K562 (cell line): ENCODE data around the gene ABHD16B. TPM values are rescaled to one million over a fixed set of nuclear protein-coding genes. Genes with fewer than 3 reads are reported as not detected.

Experiments
- ATAC-seq: fragments of 200-7000 bp; cut with Tn5 transposase; 3 replicates; pipeline ENCODE4 v1.9.1; 2020; ENCODE audit warnings: moderate library complexity
- BruUV-seq: library from RNA; stranded (reverse); fragments of 400-500 nt; replicated peaks from 2 replicates; lab custom pipeline; 2021; lab: Mats Ljungman, UMichigan
- CTCF ChIA-PET: fragments of 300-600 bp; formaldehyde crosslinking; extraction: SDS; loops from one replicate; lab custom pipeline; 2021; ENCODE audit warnings: low intra/inter-chr PET ratio; lab: Yijun Ruan, JAX
- POLR2A ChIA-PET: fragments of 300-600, 350-650 bp; sonication (Branson Sonifier 250); formaldehyde crosslinking; extraction: SDS; loops from one replicate; lab custom pipeline; 2021; ENCODE audit warnings: antibody characterized with exemption, inconsistent platforms; lab: Yijun Ruan, JAX
- DNase-seq, 4 experiments: peaks; one replicate each; pipeline versions ENCODE4 v3.0.0 to v3.0.0-alpha.2; 2011 to 2018; ENCODE audit warnings: low spot score in 3 of 4, mixed read lengths in 3 of 4; ENCODE audit errors: extremely low read depth in 1 of 4
- FAIRE-seq: peaks from 2 replicates; lab custom pipeline; 2011; peaks lifted over from hg19 to GRCh38; lab: Jason Lieb, UNC
- H2AFZ ChIP-seq: 2 replicates; pipeline ENCODE4 v1.6.0; 2011; ENCODE audit warnings: low read depth, low read length, control low read depth, inconsistent platforms
- H3K27ac ChIP-seq: fragments of 200-600 bp; 3 replicates; pipeline ENCODE4 v1.8.0; 2011; ENCODE audit warnings: low read depth, mild to moderate bottlenecking, control low read depth, inconsistent platforms, low read length, moderate library complexity, mixed read lengths; ENCODE audit errors: extremely low read depth
- H3K27me3 ChIP-seq, 2 experiments: fragments of 300-600 bp in 1 of 2; 2 replicates in 1 of 2; 3 replicates in 1 of 2; pipeline versions ENCODE4 v1.6.0 to v1.8.0; 2011; ENCODE audit warnings: inconsistent platforms in 2 of 2, low read length in 2 of 2, mild to moderate bottlenecking in 1 of 2, mixed read lengths in 1 of 2, moderate library complexity in 1 of 2; ENCODE audit not compliant: control insufficient read depth in 2 of 2, insufficient read depth in 2 of 2
- H3K36me3 ChIP-seq: fragments of 300-600 bp; 3 replicates; pipeline ENCODE4 v1.8.0; 2011; ENCODE audit warnings: mild to moderate bottlenecking, low read length, inconsistent platforms; ENCODE audit not compliant: control insufficient read depth, insufficient read depth
- H3K4me1 ChIP-seq, 2 experiments: fragments of 200-600 bp in 1 of 2; replicated peaks in 1 of 2; 2 replicates in 1 of 2; 3 replicates in 1 of 2; pipeline versions ENCODE4 v1.5.1 to v1.8.0; 2011; ENCODE audit warnings: inconsistent platforms in 2 of 2, low read length in 2 of 2, mild to moderate bottlenecking in 1 of 2, mixed read lengths in 1 of 2, moderate library complexity in 1 of 2; ENCODE audit not compliant: control insufficient read depth in 2 of 2, insufficient read depth in 2 of 2
- H3K4me2 ChIP-seq: 2 replicates; pipeline ENCODE4 v1.6.1; 2011; ENCODE audit warnings: low read length, control low read depth, inconsistent platforms, mixed read lengths; ENCODE audit not compliant: insufficient read depth
- H3K4me3 ChIP-seq: fragments of 200-600 bp; sonication (generic), shearing (Covaris generic); 2 replicates; pipeline ENCODE4 v1.5.1; 2016; ENCODE audit warnings: control low read depth, inconsistent platforms
- H3K79me2 ChIP-seq: fragments of 200-600 bp; 3 replicates; pipeline ENCODE4 v1.8.0; 2011; ENCODE audit warnings: low read length, inconsistent platforms; ENCODE audit not compliant: control insufficient read depth, insufficient read depth
- H3K9ac ChIP-seq, 2 experiments: 2 replicates each; pipeline versions ENCODE4 v1.6.0 to v1.6.1; 2011; ENCODE audit warnings: low read depth in 2 of 2, low read length in 2 of 2, control low read depth in 1 of 2, inconsistent platforms in 1 of 2, mild to moderate bottlenecking in 1 of 2, mixed read lengths in 1 of 2; ENCODE audit not compliant: insufficient read depth in 1 of 2
- H3K9me1 ChIP-seq: one replicate; pipeline ENCODE4 v1.6.0; 2011; ENCODE audit warnings: inconsistent platforms, mild to moderate bottlenecking, low read length, moderate library complexity; ENCODE audit not compliant: control insufficient read depth, insufficient read depth
- H3K9me3 ChIP-seq: replicated peaks from 2 replicates; pipeline ENCODE4 v1.5.1; 2011; ENCODE audit warnings: low read depth, low read length, inconsistent platforms; ENCODE audit not compliant: control insufficient read depth, insufficient read depth
- H4K20me1 ChIP-seq: replicated peaks from 2 replicates; pipeline ENCODE4 v1.6.1; 2011; ENCODE audit warnings: low read length, inconsistent platforms, mixed read lengths; ENCODE audit not compliant: control insufficient read depth, insufficient read depth
- BMI1 ChIP-seq: fragments of 150-350 bp; IDR thresholded peaks from 2 replicates; pipeline ENCODE4 v1.6.1; 2014; ENCODE audit warnings: low read length
- BRF1 ChIP-seq: IDR thresholded peaks from 3 replicates; pipeline ENCODE4 v1.6.1; 2011; ENCODE audit warnings: borderline replicate concordance, mild to moderate bottlenecking; ENCODE audit not compliant: insufficient read length; ENCODE audit errors: extremely low read depth
- CBFA2T3 ChIP-seq: fragments of 450-650 bp; IDR thresholded peaks from 2 replicates; pipeline ENCODE4 v1.6.1; 2017
- EGR1 ChIP-seq: fragments of 450-650 bp; conservative IDR thresholded peaks from 2 replicates; pipeline ENCODE4 v1.6.1; 2017; ENCODE audit warnings: mild to moderate bottlenecking
- ETV5 ChIP-seq: sonication (generic); formaldehyde crosslinking; IDR thresholded peaks from 2 replicates; pipeline ENCODE4 v1.4.0; 2020; ENCODE audit warnings: low read depth, mild to moderate bottlenecking, missing genetic modification reagents
- FOXA1 ChIP-seq: fragments of 450-650 bp; IDR thresholded peaks from 2 replicates; pipeline ENCODE4 v1.6.1; 2016; ENCODE audit warnings: mild to moderate bottlenecking, borderline replicate concordance
- HINFP ChIP-seq: fragments of 450-650 bp; conservative IDR thresholded peaks from 2 replicates; pipeline ENCODE4 v1.6.1; 2016; ENCODE audit warnings: missing genetic modification characterization, low read depth, mild to moderate bottlenecking, control low read depth, missing compliant biosample characterization
- KDM1A ChIP-seq, 2 experiments: fragments of 450-650 bp; IDR thresholded peaks; 2 replicates each; pipeline ENCODE4 v1.6.1; 2016; ENCODE audit warnings: mild to moderate bottlenecking in 2 of 2
- MCM5 ChIP-seq: fragments of 450-650 bp; IDR thresholded peaks from 2 replicates; pipeline ENCODE4 v1.6.1; 2016; ENCODE audit warnings: low read depth
- NFRKB ChIP-seq: fragments of 450-650 bp; IDR thresholded peaks from 2 replicates; pipeline ENCODE4 v1.6.1; 2016; ENCODE audit warnings: low read depth
- PHF8 ChIP-seq: fragments of 200-600 bp; sonication (generic); IDR thresholded peaks from 2 replicates; pipeline ENCODE4 v1.6.1; 2012; ENCODE audit warnings: mixed run types, mild to moderate bottlenecking, inconsistent platforms, low read length, moderate library complexity, borderline replicate concordance
- PHTF2 ChIP-seq: fragments of 250-450 bp; sonication (Bioruptor Pico); IDR thresholded peaks from 2 replicates; pipeline ENCODE4 v1.5.0; 2021; ENCODE audit warnings: mild to moderate bottlenecking
- PPARD ChIP-seq: fragments of 250-450 bp; sonication (Bioruptor Pico); IDR thresholded peaks from 2 replicates; pipeline ENCODE4 v1.8.0; 2022; ENCODE audit warnings: inconsistent platforms, mild to moderate bottlenecking, moderate library complexity
- RBFOX2 ChIP-seq: fragments of 200-400 bp; formaldehyde crosslinking; IDR thresholded peaks from 2 replicates; pipeline ENCODE4 v1.6.1; 2017; ENCODE audit warnings: low read depth, mild to moderate bottlenecking, low read length, moderate library complexity
- RFX7 ChIP-seq: fragments of 250-450 bp; sonication (Bioruptor Pico); IDR thresholded peaks from 2 replicates; pipeline ENCODE4 v1.5.1; 2021; ENCODE audit warnings: mild to moderate bottlenecking
- SIN3A ChIP-seq, 2 experiments: fragments of 150-350 bp in 1 of 2; IDR thresholded peaks; 2 replicates each; pipeline ENCODE4 v1.6.1; 2011 to 2016; ENCODE audit warnings: borderline replicate concordance in 2 of 2, low read depth in 2 of 2, low read length in 2 of 2, mild to moderate bottlenecking in 2 of 2, moderate library complexity in 2 of 2; ENCODE audit not compliant: control insufficient read depth in 1 of 2
- SMAD4 ChIP-seq: fragments of 250-450 bp; sonication (Bioruptor Pico); conservative IDR thresholded peaks from 2 replicates; pipeline ENCODE4 v1.8.0; 2021; ENCODE audit warnings: inconsistent platforms, mild to moderate bottlenecking, moderate library complexity
- ZBTB7A ChIP-seq: IDR thresholded peaks from 2 replicates; pipeline ENCODE4 v1.6.1; 2011; ENCODE audit warnings: low read depth, mild to moderate bottlenecking, low read length, moderate library complexity, borderline replicate concordance; ENCODE audit not compliant: control insufficient read depth
- ZFX ChIP-seq: sonication (generic); formaldehyde crosslinking; IDR thresholded peaks from 2 replicates; pipeline ENCODE4 v1.8.0; 2022; ENCODE audit warnings: mild to moderate bottlenecking, missing genetic modification reagents, moderate library complexity
- WGBS: fragments of 100-300 bp; shearing (Covaris generic); methylation state at CpG from one replicate; pipeline ENCODE4 v1.1.6; 2016; ENCODE audit warnings: low coverage, mixed read lengths; ENCODE audit not compliant: insufficient coverage; ENCODE audit errors: missing lambda C conversion rate; 5-methylcytosine and 5-hydroxymethylcytosine counted together
- in situ Hi-C: fragments of 300-500 bp; cut with MboI; formaldehyde crosslinking; loops from 4 replicates; pipeline ENCODE4 v1.15.0; 2018; ENCODE audit warnings: inconsistent platforms, mixed read lengths
- intact Hi-C: fragments of 100-400 bp; cut with micrococcal nuclease; formaldehyde crosslinking; loops from 2 replicates; pipeline ENCODE4 v1.14.2; 2022
- polyA plus RNA-seq, 8 experiments: library from polyadenylated mRNA; depleted of rRNA in 4 of 8; stranded (reverse) in 5 of 8; unstranded in 3 of 8; fragments of >200 nt; fragmentation: Nextera tagmentation in 2 of 8; fragmentation: Illumina TruSeq in 1 of 8; extraction: Ambion mirVana in 2 of 8; extraction: Trizol in 1 of 8; gene quantifications; 2 replicates each; pipeline versions ENCODE4 v1.2.1 to v1.2.3, GENCODE V29; 2011 to 2014; ENCODE audit warnings: inconsistent platforms in 1 of 8, missing spikeins in 1 of 8
- total RNA-seq, 7 experiments: library from RNA; depleted of rRNA in 6 of 7; stranded (reverse); fragments of >200 nt in 6 of 7; fragmentation: Illumina TruSeq in 2 of 7; extraction: Trizol in 2 of 7; gene quantifications; 2 replicates each; pipeline versions ENCODE4 v1.2.1 to v1.2.3, GENCODE V29; 2011 to 2021; ENCODE audit warnings: low replicate concordance in 1 of 7
- TF ChIP-seq, protein P1 (sequence below): sonication (generic); formaldehyde crosslinking; IDR thresholded peaks from 2 replicates; pipeline ENCODE4 v1.8.0; 2023; ENCODE audit warnings: mild to moderate bottlenecking, missing genetic modification reagents

The ABHD16B gene
- total and polyA plus RNA-seq, 9 of the 15 experiments (the other 6 are each of a cell fraction or from before 2014, with no cell fraction given): not detected

DNA sequence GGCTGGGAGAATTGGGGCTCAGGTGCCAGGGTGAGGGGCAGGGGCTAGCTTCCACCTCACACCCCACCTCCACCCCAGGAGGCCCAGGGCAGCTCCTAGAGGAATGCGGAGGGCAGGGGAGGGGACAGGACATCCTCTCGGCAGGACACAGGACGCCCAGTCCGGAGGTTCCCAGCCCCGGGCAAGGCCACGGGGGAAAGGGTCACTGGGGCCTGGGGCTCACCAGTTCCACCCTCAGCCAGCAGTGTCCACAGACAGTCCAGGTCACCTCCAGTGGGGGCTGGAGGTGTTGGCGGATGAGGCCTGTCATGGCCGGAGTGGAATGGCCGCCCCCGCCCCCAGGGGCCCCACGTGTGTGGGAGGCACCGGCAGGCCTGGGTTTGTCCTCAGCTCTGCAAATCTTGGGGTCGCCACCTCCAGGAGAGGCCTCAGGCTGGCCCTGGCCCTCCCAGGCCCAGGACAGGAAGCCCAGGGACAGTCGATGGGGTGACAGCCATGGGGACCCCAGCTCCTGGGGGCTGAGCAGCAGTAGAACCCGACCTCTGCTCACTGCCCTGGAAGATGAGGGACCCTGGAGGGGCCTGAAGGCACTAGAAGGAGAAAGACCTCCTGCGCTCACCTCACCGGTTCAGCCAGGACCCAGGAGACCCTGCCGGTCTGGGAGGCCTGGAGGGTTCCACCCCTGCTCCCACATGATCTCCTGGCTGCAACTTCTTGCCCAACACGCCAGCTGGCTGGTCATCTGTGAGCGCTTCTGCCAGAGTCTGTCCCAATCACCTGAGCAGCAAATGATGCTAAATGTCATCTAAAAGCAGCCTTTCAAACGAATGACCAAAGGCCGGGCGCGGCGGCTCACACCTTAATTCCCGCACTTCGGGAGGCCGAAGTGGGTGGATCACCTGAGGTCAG is 13.0 kb upstream of the ABHD16B start:
- Histone ChIP-seq H3K9me3 (no peaks in the 10 kb centered on the region), H3K79me2 (no peaks in the 10 kb centered on the region; the same call in 2 of the 3 replicates), H3K27ac (peak overlapping the region; percentile 75), H2AFZ (peak overlapping the region; percentile 93), H3K4me3 (no peak overlapping the region; the same call in 1 of the 2 replicates), H3K27me3 (no peaks in the 10 kb centered on the region), H4K20me1 (no peaks in the 10 kb centered on the region), H3K4me2 (no peak overlapping the region), H3K9ac (peak overlapping the region; percentile 33 to 88; a peak in 3 of 4 replicates), H3K4me1 (peaks cover 24 to 63% of the 10 kb centered on the region in 2 experiments), H3K36me3 (no peaks in the 10 kb centered on the region), H3K9me1 (peaks cover 2% of the 10 kb centered on the region)
- peak; percentile 70 to 77 (median 74) for DNase-seq
- intact Hi-C loops (no loop called here), in situ Hi-C loops (no loop called here)
- no TSS peak for BruUV-seq
- peak; percentile 23 for FAIRE-seq
- ChIA-PET CTCF (no interaction called here), POLR2A (interaction anchor here (1.4 to 1.8 kb wide), 2 partner anchors 11 to 16 kb away, joined by 5 to 6 read pairs; partner anchors contain the start of gene TPD52L2)
- peak; percentile 63 for ATAC-seq
- 58% methylated on average over 28 of the region's 28 CpGs for WGBS
- 0 out of 4 replicates have a peak, but pooled peaks of 1 of the 2 experiments have one; percentile 5 for TF ChIP-seq KDM1A (IDR thresholded peaks at IDR 0.05)
- peak; percentile 56 for TF ChIP-seq RBFOX2
- peak; percentile 53; the same call in 1 of the 2 replicates for TF ChIP-seq ZBTB7A
- TF ChIP-seq BMI1: no peak
- TF ChIP-seq ETV5 (CRISPR knock-in tag): 0 out of 2 replicates have a peak, but pooled peaks have one; percentile 33
- 0 out of 2 replicates have a peak, but pooled peaks have one; percentile 11 for TF ChIP-seq PHF8
- no peak for TF ChIP-seq BRF1
- no peak for TF ChIP-seq MCM5
- TF ChIP-seq CBFA2T3: 0 out of 2 replicates have a peak, but pooled peaks have one; percentile 12
- TF ChIP-seq PHTF2 (CRISPR knock-in tag): no peak
- no peak for TF ChIP-seq RFX7
- peak; percentile 95 for TF ChIP-seq EGR1
- TF ChIP-seq FOXA1: no peak
- no peak for TF ChIP-seq SIN3A (IDR thresholded peaks at IDR 0.05; ENCODE audit: borderline replicate concordance in 2 of 2, control insufficient read depth in 1 of 2, low read depth in 2 of 2, low read length in 2 of 2)
- 0 out of 2 replicates have a peak, but pooled peaks have one; percentile 28 for TF ChIP-seq NFRKB
- TF ChIP-seq, protein P1, sequence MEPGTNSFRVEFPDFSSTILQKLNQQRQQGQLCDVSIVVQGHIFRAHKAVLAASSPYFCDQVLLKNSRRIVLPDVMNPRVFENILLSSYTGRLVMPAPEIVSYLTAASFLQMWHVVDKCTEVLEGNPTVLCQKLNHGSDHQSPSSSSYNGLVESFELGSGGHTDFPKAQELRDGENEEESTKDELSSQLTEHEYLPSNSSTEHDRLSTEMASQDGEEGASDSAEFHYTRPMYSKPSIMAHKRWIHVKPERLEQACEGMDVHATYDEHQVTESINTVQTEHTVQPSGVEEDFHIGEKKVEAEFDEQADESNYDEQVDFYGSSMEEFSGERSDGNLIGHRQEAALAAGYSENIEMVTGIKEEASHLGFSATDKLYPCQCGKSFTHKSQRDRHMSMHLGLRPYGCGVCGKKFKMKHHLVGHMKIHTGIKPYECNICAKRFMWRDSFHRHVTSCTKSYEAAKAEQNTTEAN (CRISPR knock-in tag): no peak
- no peak for TF ChIP-seq HINFP (tag)
- TF ChIP-seq PPARD (CRISPR knock-in tag): no peak
- peak; percentile 46; the same call in 1 of the 2 replicates for TF ChIP-seq SMAD4
- peak; percentile 73 for TF ChIP-seq ZFX
